IPS DF 19.7 (cell line): ENCODE measurements around the gene RASA2.
"Not testable (repeated sequence)": the region's sequence is repeated elsewhere in the genome, so short reads cannot be mapped to it uniquely, and the experiment has no call there.

Experiments used
- DNase-seq: peaks from one replicate; pipeline ENCODE4 v3.0.0-alpha.2; 2013; ENCODE audit warnings: low read depth, low spot score

RASA2 gene

GRCh38 chr3:141578202-141578973, 91.6 kb downstream of the RASA2 start:
- no peak for DNase-seq

GRCh38 chr3:141594357-141594756, 107.5 kb downstream of the RASA2 start:
- no peak for DNase-seq

GRCh38 chr3:141597931-141598330, 111.1 kb downstream of the RASA2 start:
- no peak for DNase-seq

GRCh38 chr3:141600331-141600730, 113.5 kb downstream of the RASA2 start:
- DNase-seq, result no peak

- no peak for DNase-seq
These were observed 115.9 kb downstream of the RASA2 start for GRCh38 chr3:141602706-141603105.

GRCh38 chr3:141603473-141604035, 116.7 kb downstream of the RASA2 start:
- no peak for DNase-seq

GRCh38 chr3:141605883-141606282, 119.1 kb downstream of the RASA2 start:
- no peak for DNase-seq

GRCh38 chr3:141608438-141608837, 121.6 kb downstream of the RASA2 start:
- no peak for DNase-seq

GRCh38 chr3:141610939-141611338, 124.1 kb downstream of the RASA2 start:
- no peak for DNase-seq

- DNase-seq, result no peak
These were observed 131.5 kb downstream of the RASA2 start for GRCh38 chr3:141618103-141618910.

GRCh38 chr3:141618938-141619337, 132.1 kb downstream of the RASA2 start:
- DNase-seq, result no peak

- DNase-seq, result no peak
These were observed 132.6 kb downstream of the RASA2 start for GRCh38 chr3:141619450-141619849.

- no peak for DNase-seq
These were observed 136.9 kb downstream of the RASA2 start for GRCh38 chr3:141623691-141624090.

- DNase-seq, result no peak
These were observed 138.7 kb downstream of the RASA2 start for GRCh38 chr3:141625506-141625905.

GRCh38 chr3:141628334-141628733, 141.5 kb downstream of the RASA2 start:
- DNase-seq, result not testable (repeated sequence)

- DNase-seq, result not testable (repeated sequence)
These were observed 142.1 kb downstream of the RASA2 start for GRCh38 chr3:141628868-141629441.

GRCh38 chr3:141629976-141630375, 143.1 kb downstream of the RASA2 start:
- no peak for DNase-seq

GRCh38 chr3:141632779-141633374, 146.1 kb downstream of the RASA2 start:
- no peak for DNase-seq

GRCh38 chr3:141642215-141642614, 155.4 kb downstream of the RASA2 start:
- DNase-seq, result no peak

GRCh38 chr3:141643391-141643790, 156.6 kb downstream of the RASA2 start:
- no peak for DNase-seq

- DNase-seq, result no peak
These were observed 157.0 kb downstream of the RASA2 start for GRCh38 chr3:141643796-141644195.

- DNase-seq, result peak; percentile 75
These were observed 158.1 kb downstream of the RASA2 start for GRCh38 chr3:141644931-141645330.
